OCI-LY7 (cell line): ENCODE results near the gene CDK6. TPM values are rescaled to one million over a fixed set of nuclear protein-coding genes. Genes with fewer than 3 reads are reported as not detected.

Experiments used
- BruUV-seq: library from RNA; stranded (reverse); fragments of 400-500 nt; replicated peaks from 2 replicates; lab custom pipeline; 2021; lab: Mats Ljungman, UMichigan
- CTCF ChIA-PET: fragments of 300-600 bp; sonication (Branson Sonifier 250); formaldehyde crosslinking; loops from one replicate; lab custom pipeline; 2022; ENCODE audit warnings: antibody characterized with exemption; ENCODE audit not compliant: unreplicated experiment; lab: Charles Lee
- POLR2A ChIA-PET: fragments of 300-600 bp; sonication (Branson Sonifier 250); formaldehyde crosslinking; loops from one replicate; lab custom pipeline; 2022; ENCODE audit warnings: antibody characterized with exemption; lab: Charles Lee
- DNase-seq: peaks from one replicate; pipeline ENCODE4 v3.0.0-alpha.2; 2015; ENCODE audit warnings: low spot score
- H2AFZ ChIP-seq: fragments of 200-600 bp; sonication (generic), shearing (Covaris generic); 2 replicates; pipeline ENCODE4 v1.6.1; 2014; ENCODE audit warnings: mild to moderate bottlenecking, antibody characterized with exemption, low read length, moderate library complexity
- H3K27ac ChIP-seq: fragments of 200-600 bp; sonication (generic); 2 replicates; pipeline ENCODE4 v1.5.1; 2014; ENCODE audit warnings: mixed run types, low read depth, mild to moderate bottlenecking, moderate library complexity, low read length, inconsistent platforms; ENCODE audit not compliant: poor library complexity, severe bottlenecking
- H3K36me3 ChIP-seq: fragments of 200-600 bp; sonication (generic); 2 replicates; pipeline ENCODE4 v1.6.1; 2014; ENCODE audit warnings: mild to moderate bottlenecking, antibody characterized with exemption, low read length, moderate library complexity, mixed read lengths; ENCODE audit not compliant: insufficient read depth
- H3K4me1 ChIP-seq: fragments of 200-600 bp; sonication (generic); 2 replicates; pipeline ENCODE4 v1.5.1; 2014; ENCODE audit warnings: mild to moderate bottlenecking, low read length; ENCODE audit not compliant: insufficient read depth, poor library complexity, severe bottlenecking
- H3K4me2 ChIP-seq: fragments of 200-600 bp; sonication (generic); 2 replicates; pipeline ENCODE4 v1.6.1; 2014; ENCODE audit warnings: mild to moderate bottlenecking, low read length
- H3K4me3 ChIP-seq: fragments of 200-600 bp; sonication (generic); 2 replicates; pipeline ENCODE4 v1.5.1; 2014; ENCODE audit warnings: mild to moderate bottlenecking, low read depth, low read length; ENCODE audit not compliant: poor library complexity, severe bottlenecking
- H3K79me2 ChIP-seq: fragments of 200-600 bp; sonication (generic); 2 replicates; pipeline ENCODE4 v1.6.1; 2016; ENCODE audit warnings: low read depth, mild to moderate bottlenecking, low read length, moderate library complexity, mixed read lengths; ENCODE audit not compliant: insufficient read depth
- H3K9me2 ChIP-seq: fragments of 200-600 bp; sonication (generic); 2 replicates; pipeline ENCODE4 v1.6.1; 2016; ENCODE audit warnings: mild to moderate bottlenecking, low read length, mixed read lengths; ENCODE audit not compliant: insufficient read depth
- H3K9me3 ChIP-seq: fragments of 200-600 bp; sonication (generic); 2 replicates; pipeline ENCODE4 v1.6.1; 2014; ENCODE audit warnings: mild to moderate bottlenecking, mixed run types, low read length, mixed read lengths
- H4K20me1 ChIP-seq: fragments of 200-600 bp; sonication (generic); 2 replicates; pipeline ENCODE4 v1.6.1; 2014; ENCODE audit warnings: mild to moderate bottlenecking, antibody characterized with exemption, low read length, moderate library complexity, mixed read lengths; ENCODE audit not compliant: insufficient read depth
- CTCF ChIP-seq: fragments of 200-600 bp; sonication (generic); conservative IDR thresholded peaks from 2 replicates; pipeline ENCODE4 v1.5.1; 2014; ENCODE audit warnings: mild to moderate bottlenecking, antibody characterized with exemption, low read length, moderate library complexity, mixed read lengths
- EZH2phosphoT487 ChIP-seq: fragments of 200-600 bp; sonication (generic); IDR thresholded peaks from 2 replicates; pipeline ENCODE4 v1.6.1; 2018; ENCODE audit warnings: low read depth, borderline replicate concordance, mild to moderate bottlenecking, mixed run types, antibody characterized with exemption, low read length, moderate library complexity, mixed read lengths
- intact Hi-C: fragments of 100-400 bp; cut with micrococcal nuclease; formaldehyde crosslinking; loops from one replicate; pipeline ENCODE4 v1.10.0; 2022; ENCODE audit not compliant: unreplicated experiment
- total RNA-seq, 2 experiments: library from RNA; depleted of rRNA in 1 of 2; stranded (reverse); fragments of >200 nt in 1 of 2; shearing (Covaris generic) in 1 of 2; gene quantifications; 2 replicates each; pipeline ENCODE4 v1.2.3, GENCODE V29; 2014 to 2022

The CDK6 gene
- total RNA-seq, 2 experiments from 2014 or later = 35.5 to 44.1 TPM

GRCh38 chr7:92808006-92808405 is 28.4 kb downstream of the CDK6 start:
- ChIA-PET POLR2A (no interaction called here), CTCF (no interaction called here)
- Histone ChIP-seq H4K20me1 (no peaks in the 10 kb centered on the region), H3K27ac (no peak overlapping the region), H3K36me3 (peaks cover 40% of the 10 kb centered on the region), H3K4me2 (no peak overlapping the region), H3K79me2 (peaks cover 64% of the 10 kb centered on the region), H3K9me2 (no peaks in the 10 kb centered on the region), H3K9me3 (no peaks in the 10 kb centered on the region; the same call in 1 of the 2 replicates), H3K4me1 (peaks cover 52% of the 10 kb centered on the region), H2AFZ (no peak overlapping the region), H3K4me3 (no peak overlapping the region)
- no peak for DNase-seq
- no TSS peak for BruUV-seq
- TF ChIP-seq EZH2phosphoT487 (no peak), CTCF (no peak)
- intact Hi-C loops = no loop called here

- BruUV-seq = no TSS peak
- Histone ChIP-seq H3K4me2 (no peak overlapping the region), H2AFZ (no peak overlapping the region), H3K79me2 (peaks cover 49% of the 10 kb centered on the region), H3K9me2 (no peaks in the 10 kb centered on the region), H3K4me3 (no peak overlapping the region), H3K36me3 (peaks cover 40% of the 10 kb centered on the region), H3K4me1 (peaks cover 37% of the 10 kb centered on the region), H3K9me3 (no peaks in the 10 kb centered on the region; the same call in 1 of the 2 replicates), H4K20me1 (no peaks in the 10 kb centered on the region), H3K27ac (no peak overlapping the region)
- intact Hi-C loops = no loop called here
- no peak for DNase-seq
- CTCF ChIA-PET = no interaction called here
- POLR2A ChIA-PET = no interaction called here
- TF ChIP-seq EZH2phosphoT487 = no peak
- no peak for TF ChIP-seq CTCF
These were observed 29.9 kb downstream of the CDK6 start for GRCh38 chr7:92806496-92806895.

- POLR2A ChIA-PET = interaction anchor here (0.7 to 1.6 kb wide), 2 partner anchors 10 to 11 kb away, joined by 3 read pairs; no protein-coding TSS in a partner anchor
- H3K9me2 ChIP-seq = no peaks in the 10 kb centered on the region
- H3K4me2 ChIP-seq = no peak overlapping the region
- no peak for TF ChIP-seq CTCF
- TF ChIP-seq EZH2phosphoT487 = no peak
- H3K27ac ChIP-seq = no peak overlapping the region
- CTCF ChIA-PET = no interaction called here
- BruUV-seq = no TSS peak
- H2AFZ ChIP-seq = no peak overlapping the region
- no peak for DNase-seq
- peaks cover 37% of the 10 kb centered on the region for H3K36me3 ChIP-seq
- intact Hi-C loops = no loop called here
- H3K79me2 ChIP-seq = peaks cover 8% of the 10 kb centered on the region; the same call in 1 of the 2 replicates
- peaks cover 4% of the 10 kb centered on the region for H3K4me1 ChIP-seq
- H3K9me3 ChIP-seq = no peaks in the 10 kb centered on the region
- H3K4me3 ChIP-seq = no peak overlapping the region
- H4K20me1 ChIP-seq = no peaks in the 10 kb centered on the region
These were observed 34.0 kb downstream of the CDK6 start for GRCh38 chr7:92802406-92802805.
